GM19463 (cell line): ENCODE data around the gene MAP1S.

Experiments
- ATAC-seq: cut with Tn5 transposase; IDR thresholded peaks from one replicate; pipeline ENCODE4 v1.9.1; 2021; ENCODE audit warnings: mild to moderate bottlenecking, moderate library complexity; ENCODE audit not compliant: unreplicated experiment

The MAP1S gene

GRCh38 chr19:17692566-17692965 is 26.7 kb upstream of the MAP1S start:
- ATAC-seq, result no peak

GRCh38 chr19:17695198-17695597 is 24.1 kb upstream of the MAP1S start:
- ATAC-seq, result no peak

- no peak for ATAC-seq
Measured at GRCh38 chr19:17703824-17704463, 15.3 kb upstream of the MAP1S start.

GRCh38 chr19:17706750-17707181 is 12.5 kb upstream of the MAP1S start:
- ATAC-seq, result no peak

- ATAC-seq, result no peak
Measured at GRCh38 chr19:17711851-17712250, 7.4 kb upstream of the MAP1S start.

- ATAC-seq, result no peak
Measured at GRCh38 chr19:17716309-17716929, 2.9 kb upstream of the MAP1S start.

GRCh38 chr19:17718550-17718946 is 732 bp upstream of the MAP1S start:
- no peak for ATAC-seq

- peak; percentile 21 for ATAC-seq
Measured at GRCh38 chr19:17719730-17720400, 585 bp downstream of the MAP1S start.

GRCh38 chr19:17720440-17720839 is 1.2 kb downstream of the MAP1S start:
- no peak for ATAC-seq

- no peak for ATAC-seq
Measured at GRCh38 chr19:17721111-17721628, 1.9 kb downstream of the MAP1S start.

GRCh38 chr19:17721821-17722220 is 2.5 kb downstream of the MAP1S start:
- ATAC-seq, result no peak

- ATAC-seq, result no peak
Measured at GRCh38 chr19:17722655-17723240, 3.5 kb downstream of the MAP1S start.

- ATAC-seq, result no peak
Measured at GRCh38 chr19:17724655-17725054, 5.4 kb downstream of the MAP1S start.

- ATAC-seq, result no peak
Measured at GRCh38 chr19:17725422-17726078, 6.3 kb downstream of the MAP1S start.

- no peak for ATAC-seq
Measured at GRCh38 chr19:17726136-17726741, 7.0 kb downstream of the MAP1S start.

- no peak for ATAC-seq
Measured at GRCh38 chr19:17726964-17727773, 7.9 kb downstream of the MAP1S start.

GRCh38 chr19:17727843-17728242 is 8.6 kb downstream of the MAP1S start:
- no peak for ATAC-seq

- no peak for ATAC-seq
Measured at GRCh38 chr19:17733127-17733526, 13.8 kb downstream of the MAP1S start.

GRCh38 chr19:17734146-17734545 is 14.9 kb downstream of the MAP1S start:
- ATAC-seq, result no peak

GRCh38 chr19:17735410-17735809 is 16.1 kb downstream of the MAP1S start:
- ATAC-seq, result no peak
